A673 (cell line): ENCODE data around the gene SND1. TPM values are rescaled to one million over a fixed set of nuclear protein-coding genes. Genes with fewer than 3 reads are reported as not detected.

ENCODE experiments used
- BruUV-seq: library from RNA; stranded (reverse); fragments of 400-500 nt; replicated peaks from 2 replicates; lab custom pipeline; 2021; lab: Mats Ljungman, UMichigan
- CTCF ChIA-PET: fragments of 300-600 bp; sonication (Branson Sonifier 250); formaldehyde crosslinking; loops from one replicate; lab custom pipeline; 2022; ENCODE audit warnings: antibody characterized with exemption; lab: Charles Lee
- POLR2A ChIA-PET: fragments of 300-600 bp; sonication (Branson Sonifier 250); formaldehyde crosslinking; loops from one replicate; lab custom pipeline; 2022; ENCODE audit warnings: antibody characterized with exemption; ENCODE audit not compliant: low non-redundant PET; lab: Charles Lee
- DNase-seq: peaks from one replicate; pipeline ENCODE4 v3.0.0-alpha.2; 2015; ENCODE audit warnings: low spot score
- H3K27ac ChIP-seq: fragments of 200-600 bp; sonication (generic); 2 replicates; pipeline ENCODE4 v1.5.1; 2016; ENCODE audit warnings: mixed run types, low read depth, mild to moderate bottlenecking, mixed read lengths, antibody characterized with exemption, low read length; ENCODE audit not compliant: poor library complexity, severe bottlenecking
- H3K27me3 ChIP-seq: fragments of 200-600 bp; sonication (generic); replicated peaks from 2 replicates; pipeline ENCODE4 v1.6.1; 2017; ENCODE audit warnings: mixed run types, low read depth, mild to moderate bottlenecking, mixed read lengths, antibody characterized with exemption, low read length; ENCODE audit not compliant: insufficient read depth, poor library complexity
- H3K36me3 ChIP-seq: fragments of 200-600 bp; sonication (generic); 2 replicates; pipeline ENCODE4 v1.6.1; 2016; ENCODE audit warnings: mixed run types, mild to moderate bottlenecking, mixed read lengths, antibody characterized with exemption, low read length; ENCODE audit not compliant: insufficient read depth, poor library complexity, severe bottlenecking
- H3K4me1 ChIP-seq: fragments of 200-600 bp; sonication (generic); 2 replicates; pipeline ENCODE4 v1.6.1; 2017; ENCODE audit warnings: mixed run types, mild to moderate bottlenecking, mixed read lengths, antibody characterized with exemption, low read length; ENCODE audit not compliant: insufficient read depth, poor library complexity, severe bottlenecking
- H3K4me3 ChIP-seq: fragments of 200-600 bp; sonication (generic); 2 replicates; pipeline ENCODE4 v1.5.1; 2016; ENCODE audit warnings: low read depth, mixed run types, mild to moderate bottlenecking, mixed read lengths, low read length; ENCODE audit not compliant: poor library complexity, severe bottlenecking
- H3K9me3 ChIP-seq: fragments of 200-600 bp; sonication (generic); 2 replicates; pipeline ENCODE4 v1.6.1; 2016; ENCODE audit warnings: mixed run types, low read depth, mild to moderate bottlenecking, mixed read lengths, antibody characterized with exemption, low read length; ENCODE audit not compliant: poor library complexity, severe bottlenecking
- EZH2 ChIP-seq: fragments of 200-600 bp; sonication (generic); IDR thresholded peaks from 2 replicates; pipeline ENCODE4 v1.6.1; 2017; ENCODE audit warnings: borderline replicate concordance, low read depth, mild to moderate bottlenecking, mixed read lengths, antibody characterized with exemption, low read length; ENCODE audit not compliant: poor library complexity, severe bottlenecking
- intact Hi-C: fragments of 100-400 bp; cut with micrococcal nuclease; formaldehyde crosslinking; loops from one replicate; pipeline ENCODE4 v1.10.0; 2022; ENCODE audit not compliant: unreplicated experiment
- total RNA-seq: library from RNA; stranded (reverse); gene quantifications from 2 replicates; pipeline ENCODE4 v1.2.3, GENCODE V29; 2021
- TF ChIP-seq, protein P1 (sequence below): fragments of 300-800, 200-600 bp; sonication (generic); conservative IDR thresholded peaks from 2 replicates; pipeline ENCODE4 v1.5.1; 2017; ENCODE audit warnings: low read depth, mild to moderate bottlenecking, antibody characterized with exemption, low read length, moderate library complexity, mixed read lengths

SND1 gene
- total RNA-seq, 1 experiment from 2014 or later, result 177 TPM

DNA sequence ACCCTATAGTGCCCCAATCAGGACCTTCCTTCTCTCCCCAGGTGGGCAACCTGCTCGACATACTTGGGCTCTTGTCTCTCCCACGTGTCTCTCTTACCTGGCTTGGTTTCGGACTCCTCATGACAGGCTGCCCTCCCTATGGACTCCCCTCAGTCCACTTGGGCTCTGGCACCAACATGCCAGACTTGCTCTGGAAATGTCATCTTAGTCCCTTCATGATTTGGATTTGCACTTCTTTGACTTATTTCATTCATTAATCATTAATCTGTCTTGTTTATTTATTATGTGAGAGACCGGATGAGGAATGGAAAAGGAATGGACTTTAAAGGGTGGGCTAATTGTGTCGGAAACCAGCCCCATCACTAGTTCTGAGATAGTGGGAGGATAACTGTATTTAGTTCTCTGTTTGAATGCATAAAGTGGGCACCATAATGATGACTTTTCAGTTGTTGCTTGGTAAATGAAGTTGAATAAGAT lies 108.0 kb downstream of the SND1 start:
- ChIA-PET POLR2A (no interaction called here), CTCF (no interaction called here)
- no peak for DNase-seq
- no peaks in the 10 kb centered on the region for H3K27me3 ChIP-seq
- H3K4me3 ChIP-seq, result no peak overlapping the region
- no peak for TF ChIP-seq EZH2
- TF ChIP-seq, protein P1, sequence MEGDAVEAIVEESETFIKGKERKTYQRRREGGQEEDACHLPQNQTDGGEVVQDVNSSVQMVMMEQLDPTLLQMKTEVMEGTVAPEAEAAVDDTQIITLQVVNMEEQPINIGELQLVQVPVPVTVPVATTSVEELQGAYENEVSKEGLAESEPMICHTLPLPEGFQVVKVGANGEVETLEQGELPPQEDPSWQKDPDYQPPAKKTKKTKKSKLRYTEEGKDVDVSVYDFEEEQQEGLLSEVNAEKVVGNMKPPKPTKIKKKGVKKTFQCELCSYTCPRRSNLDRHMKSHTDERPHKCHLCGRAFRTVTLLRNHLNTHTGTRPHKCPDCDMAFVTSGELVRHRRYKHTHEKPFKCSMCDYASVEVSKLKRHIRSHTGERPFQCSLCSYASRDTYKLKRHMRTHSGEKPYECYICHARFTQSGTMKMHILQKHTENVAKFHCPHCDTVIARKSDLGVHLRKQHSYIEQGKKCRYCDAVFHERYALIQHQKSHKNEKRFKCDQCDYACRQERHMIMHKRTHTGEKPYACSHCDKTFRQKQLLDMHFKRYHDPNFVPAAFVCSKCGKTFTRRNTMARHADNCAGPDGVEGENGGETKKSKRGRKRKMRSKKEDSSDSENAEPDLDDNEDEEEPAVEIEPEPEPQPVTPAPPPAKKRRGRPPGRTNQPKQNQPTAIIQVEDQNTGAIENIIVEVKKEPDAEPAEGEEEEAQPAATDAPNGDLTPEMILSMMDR, result no peak
- BruUV-seq, result no TSS peak
- no peaks in the 10 kb centered on the region for H3K36me3 ChIP-seq
- H3K27ac ChIP-seq, result no peak overlapping the region
- H3K4me1 ChIP-seq, result peaks cover 6% of the 10 kb centered on the region
- H3K9me3 ChIP-seq, result no peaks in the 10 kb centered on the region
- intact Hi-C loops, result no loop called here

DNA sequence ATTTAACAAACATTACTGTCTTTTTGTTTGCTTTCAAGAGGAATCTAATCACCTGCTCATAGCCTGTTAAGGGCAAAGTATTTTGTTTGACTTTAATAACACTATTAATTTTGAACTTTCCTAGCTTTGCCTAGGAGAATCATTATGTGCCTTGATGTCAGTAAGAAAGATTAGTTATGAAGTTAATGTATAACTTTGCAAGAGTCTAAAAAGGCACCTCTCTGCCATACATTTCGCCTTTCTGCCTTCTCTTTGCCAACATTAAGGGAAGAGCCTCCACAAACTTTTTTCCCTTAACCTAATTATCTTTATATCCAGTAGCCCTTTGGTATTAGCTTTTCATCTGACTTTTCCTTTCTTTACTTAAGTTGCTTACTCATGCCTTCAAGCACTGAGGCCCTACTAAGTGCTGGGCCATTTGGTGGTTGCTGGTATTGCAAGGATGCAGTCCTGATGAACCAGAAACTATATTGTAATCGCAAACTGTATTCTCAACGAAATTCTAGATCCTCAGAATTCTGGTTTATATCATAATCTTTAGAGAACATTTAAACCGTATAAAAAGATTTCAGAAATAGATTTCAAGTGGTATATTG lies 108.5 kb downstream of the SND1 start:
- CTCF ChIA-PET, result no interaction called here

DNA sequence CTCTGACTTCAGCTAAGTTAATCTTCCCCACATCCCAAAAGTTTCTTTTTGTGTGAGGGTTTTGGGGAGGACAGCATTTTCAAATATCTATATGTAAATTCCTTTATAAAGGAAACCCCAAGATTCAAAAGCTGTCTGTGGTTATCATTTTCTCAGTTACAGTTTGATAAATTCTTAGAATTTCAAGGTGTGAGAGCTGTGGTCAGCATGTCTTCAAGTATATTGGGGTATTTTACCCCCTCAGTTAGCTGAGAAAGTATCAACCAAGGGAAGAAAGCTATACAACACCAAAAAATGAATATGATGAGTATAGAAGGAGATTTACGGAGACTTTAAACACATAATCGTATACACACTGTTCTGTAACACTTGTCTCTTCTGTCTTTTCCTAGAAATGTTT lies 109.2 kb downstream of the SND1 start:
- no peak overlapping the region for H3K27ac ChIP-seq
- no peak overlapping the region for H3K4me3 ChIP-seq
- ChIA-PET POLR2A (no interaction called here), CTCF (no interaction called here)
- H3K36me3 ChIP-seq, result no peaks in the 10 kb centered on the region
- intact Hi-C loops, result no loop called here
- no peak for DNase-seq
- no TSS peak for BruUV-seq
- no peaks in the 10 kb centered on the region for H3K27me3 ChIP-seq
- TF ChIP-seq, protein P1, result no peak
- no peak for TF ChIP-seq EZH2
- H3K4me1 ChIP-seq, result no peaks in the 10 kb centered on the region
- no peaks in the 10 kb centered on the region for H3K9me3 ChIP-seq

More for the DNA sequence above, 108.5 kb downstream of the SND1 start:
- POLR2A ChIA-PET, result no interaction called here
- Histone ChIP-seq H3K4me1 (peaks cover 6% of the 10 kb centered on the region), H3K27ac (no peak overlapping the region), H3K27me3 (no peaks in the 10 kb centered on the region), H3K9me3 (no peaks in the 10 kb centered on the region), H3K36me3 (no peaks in the 10 kb centered on the region), H3K4me3 (no peak overlapping the region)
- intact Hi-C loops, result no loop called here
- no peak for DNase-seq
- no TSS peak for BruUV-seq
- TF ChIP-seq, protein P1, result no peak
- no peak for TF ChIP-seq EZH2
